PC-3 (cell line): ENCODE results near the gene PDGFD. TPM values are rescaled to one million over a fixed set of nuclear protein-coding genes. Genes with fewer than 3 reads are reported as not detected.

Source experiments
- ATAC-seq: fragments of 200-7000 bp; cut with Tn5 transposase; 2 replicates; pipeline ENCODE4 v1.9.1; 2020; ENCODE audit warnings: mild to moderate bottlenecking, moderate library complexity
- BruUV-seq: library from RNA; stranded (reverse); fragments of 400-500 nt; replicated peaks from 2 replicates; lab custom pipeline; 2021; lab: Mats Ljungman, UMichigan
- CTCF ChIA-PET: fragments of 300-600 bp; sonication (Branson Sonifier 250); formaldehyde crosslinking; loops from one replicate; lab custom pipeline; 2022; ENCODE audit warnings: antibody characterized with exemption; lab: Charles Lee
- POLR2A ChIA-PET: fragments of 300-600 bp; sonication (Branson Sonifier 250); formaldehyde crosslinking; loops from one replicate; lab custom pipeline; 2022; ENCODE audit warnings: antibody characterized with exemption; ENCODE audit not compliant: unreplicated experiment; lab: Charles Lee
- DNase-seq: peaks from one replicate; pipeline ENCODE4 v3.0.0-alpha.2; 2015
- H2AFZ ChIP-seq: fragments of 300-600 bp; sonication (generic); 2 replicates; pipeline ENCODE4 v1.6.0; 2016; ENCODE audit warnings: antibody characterized with exemption, low read length
- H3F3A ChIP-seq: fragments of 300-600 bp; sonication (generic); one replicate; pipeline ENCODE4 v1.6.0; 2017; ENCODE audit warnings: antibody characterized with exemption, low read length, control low read depth, mild to moderate bottlenecking; ENCODE audit not compliant: unreplicated experiment
- H3K27ac ChIP-seq: fragments of 300-600 bp; sonication (generic); 2 replicates; pipeline ENCODE4 v1.5.1; 2016; ENCODE audit warnings: mild to moderate bottlenecking, low read length
- H3K27me3 ChIP-seq: fragments of 300-600 bp; sonication (generic); 2 replicates; pipeline ENCODE4 v1.6.1; 2016; ENCODE audit warnings: low read length, mixed read lengths
- H3K36me3 ChIP-seq: fragments of 300-600 bp; sonication (generic); 2 replicates; pipeline ENCODE4 v1.6.1; 2016; ENCODE audit warnings: low read depth, mixed run types, low read length, mixed read lengths
- H3K4me1 ChIP-seq: fragments of 300-600 bp; sonication (generic); 2 replicates; pipeline ENCODE4 v1.5.1; 2016; ENCODE audit warnings: low read length; ENCODE audit not compliant: insufficient read depth
- H3K4me2 ChIP-seq: fragments of 300-600 bp; sonication (generic); 2 replicates; pipeline ENCODE4 v1.6.0; 2016; ENCODE audit warnings: low read length
- H3K4me3 ChIP-seq: fragments of 300-600 bp; sonication (generic); 2 replicates; pipeline ENCODE4 v1.5.1; 2016; ENCODE audit warnings: mild to moderate bottlenecking, low read length, mixed read lengths
- H3K79me2 ChIP-seq: fragments of 300-600 bp; sonication (generic); 2 replicates; pipeline ENCODE4 v1.6.1; 2017; ENCODE audit warnings: low read length, mixed read lengths
- H3K9ac ChIP-seq: fragments of 300-600 bp; sonication (generic); 2 replicates; pipeline ENCODE4 v1.6.0; 2016; ENCODE audit warnings: mild to moderate bottlenecking, low read length
- H3K9me2 ChIP-seq: fragments of 300-600 bp; sonication (generic); replicated peaks from 2 replicates; pipeline ENCODE4 v1.6.1; 2016; ENCODE audit warnings: mixed run types, low read length, mixed read lengths
- H3K9me3 ChIP-seq: fragments of 300-600 bp; sonication (generic); 2 replicates; pipeline ENCODE4 v1.6.1; 2016; ENCODE audit warnings: low read length, mixed read lengths
- H4K20me1 ChIP-seq: fragments of 300-600 bp; sonication (generic); 2 replicates; pipeline ENCODE4 v1.6.1; 2016; ENCODE audit warnings: low read length, mixed read lengths
- EZH2 ChIP-seq: fragments of 300-600 bp; sonication (generic); IDR thresholded peaks from one replicate; pipeline ENCODE4 v1.6.1; 2017; ENCODE audit warnings: antibody characterized with exemption, mild to moderate bottlenecking, low read length; ENCODE audit not compliant: unreplicated experiment
- EZH2phosphoT487 ChIP-seq: fragments of 300-600 bp; sonication (generic); IDR thresholded peaks from 2 replicates; pipeline ENCODE4 v1.6.1; 2018; ENCODE audit warnings: mild to moderate bottlenecking, antibody characterized with exemption, low read length, borderline replicate concordance
- intact Hi-C: fragments of 100-400 bp; cut with micrococcal nuclease; formaldehyde crosslinking; loops from 2 replicates; pipeline ENCODE4 v1.9.0; 2023
- total RNA-seq: library from RNA; depleted of rRNA; stranded (reverse); fragments of >200 nt; gene quantifications from 2 replicates; pipeline ENCODE4 v1.2.3, GENCODE V29; 2014
- TF ChIP-seq, protein P1 (sequence below): fragments of 300-600 bp; sonication (generic); conservative IDR thresholded peaks from 2 replicates; pipeline ENCODE4 v1.5.1; 2017; ENCODE audit warnings: antibody characterized with exemption, low read depth, mild to moderate bottlenecking, low read length

The PDGFD gene
- total RNA-seq, 1 experiment from 2014 or later: 5.0 TPM

DNA sequence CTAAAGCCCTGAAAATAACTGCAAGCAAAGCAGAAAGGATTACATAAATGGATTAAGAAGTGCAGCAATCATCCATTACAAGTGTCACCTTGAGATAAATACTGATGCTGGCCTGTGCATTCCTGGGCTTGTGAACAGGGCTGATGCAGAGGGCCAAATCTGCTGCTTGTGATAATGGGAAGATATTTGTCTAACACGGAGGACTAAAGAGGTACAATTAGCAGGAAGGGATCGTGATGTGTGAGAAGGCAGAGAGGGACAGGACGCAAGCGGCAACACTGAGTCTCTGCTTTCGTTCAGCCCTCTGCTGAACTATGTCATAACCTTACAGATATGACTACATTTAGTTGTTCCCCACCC, 235.2 kb downstream of the PDGFD start:
- Histone ChIP-seq H2AFZ (no peak overlapping the region), H3K27ac (no peak overlapping the region), H3K9me3 (no peaks in the 10 kb centered on the region), H3K4me2 (no peak overlapping the region), H3K36me3 (no peaks in the 10 kb centered on the region), H3K79me2 (no peaks in the 10 kb centered on the region), H3K4me3 (no peak overlapping the region), H3F3A (no peaks in the 10 kb centered on the region), H3K4me1 (peaks cover 6% of the 10 kb centered on the region), H3K27me3 (no peaks in the 10 kb centered on the region), H3K9ac (no peak overlapping the region), H4K20me1 (no peaks in the 10 kb centered on the region), H3K9me2 (no peaks in the 10 kb centered on the region)
- CTCF ChIA-PET: no interaction called here
- DNase-seq: no peak
- intact Hi-C loops: loop anchor here (10.0 kb wide), 2 partner anchors 666 to 1936 kb away; no protein-coding TSS in a partner anchor
- TF ChIP-seq EZH2 (no peak), EZH2phosphoT487 (no peak)
- TF ChIP-seq, protein P1, sequence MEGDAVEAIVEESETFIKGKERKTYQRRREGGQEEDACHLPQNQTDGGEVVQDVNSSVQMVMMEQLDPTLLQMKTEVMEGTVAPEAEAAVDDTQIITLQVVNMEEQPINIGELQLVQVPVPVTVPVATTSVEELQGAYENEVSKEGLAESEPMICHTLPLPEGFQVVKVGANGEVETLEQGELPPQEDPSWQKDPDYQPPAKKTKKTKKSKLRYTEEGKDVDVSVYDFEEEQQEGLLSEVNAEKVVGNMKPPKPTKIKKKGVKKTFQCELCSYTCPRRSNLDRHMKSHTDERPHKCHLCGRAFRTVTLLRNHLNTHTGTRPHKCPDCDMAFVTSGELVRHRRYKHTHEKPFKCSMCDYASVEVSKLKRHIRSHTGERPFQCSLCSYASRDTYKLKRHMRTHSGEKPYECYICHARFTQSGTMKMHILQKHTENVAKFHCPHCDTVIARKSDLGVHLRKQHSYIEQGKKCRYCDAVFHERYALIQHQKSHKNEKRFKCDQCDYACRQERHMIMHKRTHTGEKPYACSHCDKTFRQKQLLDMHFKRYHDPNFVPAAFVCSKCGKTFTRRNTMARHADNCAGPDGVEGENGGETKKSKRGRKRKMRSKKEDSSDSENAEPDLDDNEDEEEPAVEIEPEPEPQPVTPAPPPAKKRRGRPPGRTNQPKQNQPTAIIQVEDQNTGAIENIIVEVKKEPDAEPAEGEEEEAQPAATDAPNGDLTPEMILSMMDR: no peak
- no peak for ATAC-seq
- POLR2A ChIA-PET: no interaction called here
- BruUV-seq: no TSS peak

DNA sequence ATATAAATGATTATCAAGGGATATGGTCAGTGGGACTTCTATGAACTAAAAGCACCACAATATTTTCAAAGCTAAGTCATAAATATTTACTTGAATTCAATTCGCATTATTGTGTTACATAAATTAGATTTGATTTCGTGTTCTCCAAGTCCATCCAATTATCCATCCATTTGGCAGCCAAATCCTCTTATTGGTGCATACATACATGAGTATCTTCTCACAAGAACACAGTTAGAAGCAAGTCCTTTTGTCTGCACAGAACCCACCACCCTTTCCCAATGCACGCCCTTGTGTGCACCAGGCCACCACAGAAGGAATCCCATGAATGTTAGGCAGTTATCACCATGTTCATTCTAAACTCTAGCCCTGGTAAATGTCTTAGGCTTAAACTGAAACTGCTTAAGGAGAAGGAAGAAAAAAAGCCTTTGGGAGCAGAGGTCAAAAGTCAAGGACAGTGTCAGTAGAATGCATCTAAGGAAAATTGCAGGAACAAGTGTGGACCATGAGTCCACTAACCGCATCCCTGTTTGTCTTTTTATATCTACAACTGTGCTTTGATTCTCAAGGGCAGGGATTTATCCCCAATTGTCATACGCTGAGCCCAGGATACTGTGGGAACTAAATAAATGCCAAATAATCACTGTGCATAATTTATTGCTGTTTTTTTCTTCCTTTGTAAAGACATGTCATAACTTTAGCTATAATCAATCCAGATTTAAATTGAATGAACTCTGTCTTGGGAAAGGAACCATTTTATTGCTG, 235.7 kb downstream of the PDGFD start:
- H3K4me2 ChIP-seq: no peak overlapping the region
- DNase-seq (no peak), ATAC-seq (no peak)
- H3K27me3 ChIP-seq: no peaks in the 10 kb centered on the region
- no TSS peak for BruUV-seq
- H3K9me2 ChIP-seq: no peaks in the 10 kb centered on the region
- H3K9me3 ChIP-seq: no peaks in the 10 kb centered on the region
- H3K36me3 ChIP-seq: no peaks in the 10 kb centered on the region
- H3K79me2 ChIP-seq: no peaks in the 10 kb centered on the region
- ChIA-PET POLR2A (no interaction called here), CTCF (no interaction called here)
- H3F3A ChIP-seq: no peaks in the 10 kb centered on the region
- H2AFZ ChIP-seq: no peak overlapping the region
- H3K4me3 ChIP-seq: no peak overlapping the region
- intact Hi-C loops: loop anchor here (10.0 kb wide), 2 partner anchors 667 to 1937 kb away; no protein-coding TSS in a partner anchor
- no peak overlapping the region for H3K9ac ChIP-seq
- TF ChIP-seq EZH2phosphoT487 (no peak), EZH2 (no peak)
- TF ChIP-seq, protein P1: no peak
- H3K4me1 ChIP-seq: peaks cover 12% of the 10 kb centered on the region
- H3K27ac ChIP-seq: no peak overlapping the region
- no peaks in the 10 kb centered on the region for H4K20me1 ChIP-seq

DNA sequence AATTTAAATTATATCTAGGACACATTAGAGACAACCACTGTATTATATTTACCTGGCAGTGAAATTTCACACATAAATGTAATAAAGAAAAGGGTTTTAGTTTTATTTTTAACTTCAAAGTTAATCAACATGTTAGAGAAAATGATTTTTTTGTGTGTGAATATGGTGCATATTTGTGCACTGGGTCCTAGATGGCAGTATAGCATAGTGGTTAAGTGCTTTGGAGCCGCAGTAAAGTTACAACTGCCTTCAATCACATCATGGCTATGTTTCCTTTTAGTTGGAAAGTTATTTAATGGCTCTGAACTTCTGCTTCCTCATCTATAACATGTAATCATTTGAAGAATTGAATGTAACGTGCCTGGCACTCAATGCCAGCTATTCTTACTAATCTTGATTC, 236.4 kb downstream of the PDGFD start:
- POLR2A ChIA-PET: no interaction called here
- H3K9ac ChIP-seq: no peak overlapping the region
- H3K9me2 ChIP-seq: no peaks in the 10 kb centered on the region
- no TSS peak for BruUV-seq
- no peak overlapping the region for H2AFZ ChIP-seq
- H3K27me3 ChIP-seq: no peaks in the 10 kb centered on the region
- H3K36me3 ChIP-seq: no peaks in the 10 kb centered on the region
- no peaks in the 10 kb centered on the region for H3F3A ChIP-seq
- CTCF ChIA-PET: no interaction called here
- no peak overlapping the region for H3K4me2 ChIP-seq
- ATAC-seq: peak; percentile 64
- H3K4me1 ChIP-seq: peaks cover 18% of the 10 kb centered on the region
- peak; percentile 49 for DNase-seq
- H3K4me3 ChIP-seq: no peak overlapping the region
- no peaks in the 10 kb centered on the region for H3K79me2 ChIP-seq
- no peak for TF ChIP-seq EZH2
- TF ChIP-seq, protein P1: peak; percentile 83
- H3K27ac ChIP-seq: no peak overlapping the region
- intact Hi-C loops: loop anchor here (1.0 to 10.0 kb wide), 3 partner anchors 224 to 1937 kb away; no protein-coding TSS in a partner anchor
- no peaks in the 10 kb centered on the region for H4K20me1 ChIP-seq
- no peaks in the 10 kb centered on the region for H3K9me3 ChIP-seq
